ENCODE results near the gene ABCF3.

Gene ABCF3

GRCh38 chr3:184188080-184188479, 2.1 kb downstream of the ABCF3 start:
- no peak for DNase-seq

GRCh38 chr3:184189421-184189820, 3.4 kb downstream of the ABCF3 start:
- DNase-seq = no peak

- no peak for DNase-seq
Measured at GRCh38 chr3:184192889-184193288, 6.9 kb downstream of the ABCF3 start.

GRCh38 chr3:184193991-184194539, 8.1 kb downstream of the ABCF3 start:
- no peak for DNase-seq

- no peak for DNase-seq
Measured at GRCh38 chr3:184196536-184196935, 10.5 kb downstream of the ABCF3 start.

- DNase-seq = no peak
Measured at GRCh38 chr3:184198509-184198908, 12.5 kb downstream of the ABCF3 start.

- DNase-seq = no peak
Measured at GRCh38 chr3:184200825-184201224, 14.8 kb downstream of the ABCF3 start.

GRCh38 chr3:184203526-184203925, 17.5 kb downstream of the ABCF3 start:
- no peak for DNase-seq

- DNase-seq = no peak
Measured at GRCh38 chr3:184209146-184209923, 23.3 kb downstream of the ABCF3 start.

- DNase-seq = no peak
Measured at GRCh38 chr3:184211297-184211696, 25.3 kb downstream of the ABCF3 start.

GRCh38 chr3:184211718-184212117, 25.7 kb downstream of the ABCF3 start:
- DNase-seq = no peak

- DNase-seq = no peak
Measured at GRCh38 chr3:184218814-184219213, 32.8 kb downstream of the ABCF3 start.

- DNase-seq = no peak
Measured at GRCh38 chr3:184222521-184222920, 36.5 kb downstream of the ABCF3 start.

GRCh38 chr3:184223946-184224345, 37.9 kb downstream of the ABCF3 start:
- no peak for DNase-seq

GRCh38 chr3:184227481-184227935, 41.5 kb downstream of the ABCF3 start:
- DNase-seq = peak; percentile 67

- DNase-seq = no peak
Measured at GRCh38 chr3:184228376-184229137, 42.6 kb downstream of the ABCF3 start.

GRCh38 chr3:184229394-184230080, 43.5 kb downstream of the ABCF3 start, which contains the start of gene VWA5B2:
Gene VWA5B2, plus strand, starts transcription at chr3:184229585. Its CDS starts 944 bp downstream, at chr3:184230529.
- DNase-seq = peak; percentile 80

- no peak for DNase-seq
Measured at GRCh38 chr3:184230081-184230602, 44.1 kb downstream of the ABCF3 start.

GRCh38 chr3:184230603-184231528, 44.9 kb downstream of the ABCF3 start:
- DNase-seq = peak; percentile 21

- DNase-seq = no peak
Measured at GRCh38 chr3:184231671-184232070, 45.7 kb downstream of the ABCF3 start.

- no peak for DNase-seq
Measured at GRCh38 chr3:184233127-184233843, 47.3 kb downstream of the ABCF3 start.
